Loucy (cell line): ENCODE data around the gene GADD45B.

Experiments
- H2AFZ ChIP-seq: fragments of 200-600 bp; sonication (generic); 2 replicates; pipeline ENCODE4 v1.6.0; 2016; ENCODE audit warnings: antibody characterized with exemption, mild to moderate bottlenecking, low read length, moderate library complexity
- H3F3A ChIP-seq: fragments of 200-600 bp; 2 replicates; pipeline ENCODE4 v1.6.0; 2016; ENCODE audit warnings: antibody characterized with exemption, low read depth, mild to moderate bottlenecking
- H3K27me3 ChIP-seq: fragments of 200-600 bp; sonication (generic); 2 replicates; pipeline ENCODE4 v1.6.1; 2014; ENCODE audit warnings: low read length, mild to moderate bottlenecking; ENCODE audit not compliant: insufficient read depth, poor library complexity, severe bottlenecking
- H3K36me3 ChIP-seq: fragments of 200-600 bp; sonication (generic); 2 replicates; pipeline ENCODE4 v1.6.1; 2016; ENCODE audit warnings: low read length; ENCODE audit not compliant: insufficient read depth
- H3K4me1 ChIP-seq: fragments of 200-600 bp; sonication (generic); 2 replicates; pipeline ENCODE4 v1.5.1; 2014; ENCODE audit warnings: low read length, mild to moderate bottlenecking; ENCODE audit not compliant: insufficient read depth, poor library complexity, severe bottlenecking
- H3K4me2 ChIP-seq: fragments of 200-600 bp; sonication (generic); 2 replicates; pipeline ENCODE4 v1.6.0; 2014; ENCODE audit warnings: antibody characterized with exemption, low read length, low read depth, mild to moderate bottlenecking; ENCODE audit not compliant: poor library complexity, severe bottlenecking
- H3K4me3 ChIP-seq: fragments of 200-600 bp; sonication (generic); 2 replicates; pipeline ENCODE4 v1.5.1; 2014; ENCODE audit warnings: low read length, mild to moderate bottlenecking, mixed read lengths; ENCODE audit not compliant: poor library complexity, severe bottlenecking
- H3K79me2 ChIP-seq: fragments of 200-600 bp; sonication (generic); 2 replicates; pipeline ENCODE4 v1.6.1; 2014; ENCODE audit warnings: low read length; ENCODE audit not compliant: insufficient read depth
- H3K9ac ChIP-seq: fragments of 200-600 bp; sonication (generic); 2 replicates; pipeline ENCODE4 v1.6.0; 2014; ENCODE audit warnings: mild to moderate bottlenecking, low read depth, low read length, moderate library complexity; ENCODE audit not compliant: poor library complexity, severe bottlenecking
- H3K9me2 ChIP-seq: fragments of 200-600 bp; sonication (generic); replicated peaks from 2 replicates; pipeline ENCODE4 v1.6.1; 2016; ENCODE audit warnings: low read depth, low read length, mixed read lengths
- H3K9me3 ChIP-seq: fragments of 200-600 bp; sonication (generic); 2 replicates; pipeline ENCODE4 v1.6.1; 2014; ENCODE audit warnings: mild to moderate bottlenecking, antibody characterized with exemption, low read length, low read depth; ENCODE audit not compliant: insufficient read depth
- H4K20me1 ChIP-seq: fragments of 200-600 bp; sonication (generic); 2 replicates; pipeline ENCODE4 v1.6.0; 2014; ENCODE audit warnings: antibody characterized with exemption, low read length, mild to moderate bottlenecking; ENCODE audit not compliant: insufficient read depth, poor library complexity, severe bottlenecking
- EZH2phosphoT487 ChIP-seq: fragments of 200-600 bp; IDR thresholded peaks from 2 replicates; pipeline ENCODE4 v1.6.1; 2018; ENCODE audit warnings: antibody characterized with exemption, mild to moderate bottlenecking, moderate library complexity, borderline replicate concordance
- TF ChIP-seq, protein P1 (sequence below): fragments of 200-600 bp; sonication (generic); conservative IDR thresholded peaks from 2 replicates; pipeline ENCODE4 v1.5.1; 2014; ENCODE audit warnings: mild to moderate bottlenecking, antibody characterized with exemption, low read length

The GADD45B gene

DNA sequence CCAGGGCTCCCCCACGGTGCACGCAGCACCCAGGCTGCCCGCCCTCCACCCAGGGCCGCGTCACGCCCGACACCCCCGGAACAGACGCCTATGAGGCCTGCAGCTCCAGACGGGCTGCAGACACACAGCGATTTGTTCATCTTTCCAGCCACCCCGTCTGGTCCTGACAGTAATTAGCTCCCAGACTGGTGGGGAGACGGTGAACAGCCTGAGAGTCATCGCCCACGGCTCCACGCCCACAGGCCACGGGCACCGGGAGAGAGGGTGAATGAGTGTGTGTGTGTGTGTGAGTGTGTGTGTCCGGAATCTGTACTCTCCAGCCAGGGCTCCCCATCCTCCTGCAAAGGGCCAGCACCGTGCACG lies 18.1 kb downstream of the GADD45B start:
- Histone ChIP-seq H3K9me3 (no peaks in the 10 kb centered on the region), H3K27me3 (no peaks in the 10 kb centered on the region), H3F3A (no peaks in the 10 kb centered on the region), H3K79me2 (no peaks in the 10 kb centered on the region), H2AFZ (no peak overlapping the region), H3K36me3 (no peaks in the 10 kb centered on the region), H3K9ac (no peak overlapping the region), H3K4me2 (no peak overlapping the region), H3K4me3 (no peak overlapping the region), H3K9me2 (no peaks in the 10 kb centered on the region), H3K4me1 (no peaks in the 10 kb centered on the region), H4K20me1 (no peaks in the 10 kb centered on the region)
- TF ChIP-seq, protein P1, sequence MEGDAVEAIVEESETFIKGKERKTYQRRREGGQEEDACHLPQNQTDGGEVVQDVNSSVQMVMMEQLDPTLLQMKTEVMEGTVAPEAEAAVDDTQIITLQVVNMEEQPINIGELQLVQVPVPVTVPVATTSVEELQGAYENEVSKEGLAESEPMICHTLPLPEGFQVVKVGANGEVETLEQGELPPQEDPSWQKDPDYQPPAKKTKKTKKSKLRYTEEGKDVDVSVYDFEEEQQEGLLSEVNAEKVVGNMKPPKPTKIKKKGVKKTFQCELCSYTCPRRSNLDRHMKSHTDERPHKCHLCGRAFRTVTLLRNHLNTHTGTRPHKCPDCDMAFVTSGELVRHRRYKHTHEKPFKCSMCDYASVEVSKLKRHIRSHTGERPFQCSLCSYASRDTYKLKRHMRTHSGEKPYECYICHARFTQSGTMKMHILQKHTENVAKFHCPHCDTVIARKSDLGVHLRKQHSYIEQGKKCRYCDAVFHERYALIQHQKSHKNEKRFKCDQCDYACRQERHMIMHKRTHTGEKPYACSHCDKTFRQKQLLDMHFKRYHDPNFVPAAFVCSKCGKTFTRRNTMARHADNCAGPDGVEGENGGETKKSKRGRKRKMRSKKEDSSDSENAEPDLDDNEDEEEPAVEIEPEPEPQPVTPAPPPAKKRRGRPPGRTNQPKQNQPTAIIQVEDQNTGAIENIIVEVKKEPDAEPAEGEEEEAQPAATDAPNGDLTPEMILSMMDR, result no peak
- TF ChIP-seq EZH2phosphoT487, result no peak

DNA sequence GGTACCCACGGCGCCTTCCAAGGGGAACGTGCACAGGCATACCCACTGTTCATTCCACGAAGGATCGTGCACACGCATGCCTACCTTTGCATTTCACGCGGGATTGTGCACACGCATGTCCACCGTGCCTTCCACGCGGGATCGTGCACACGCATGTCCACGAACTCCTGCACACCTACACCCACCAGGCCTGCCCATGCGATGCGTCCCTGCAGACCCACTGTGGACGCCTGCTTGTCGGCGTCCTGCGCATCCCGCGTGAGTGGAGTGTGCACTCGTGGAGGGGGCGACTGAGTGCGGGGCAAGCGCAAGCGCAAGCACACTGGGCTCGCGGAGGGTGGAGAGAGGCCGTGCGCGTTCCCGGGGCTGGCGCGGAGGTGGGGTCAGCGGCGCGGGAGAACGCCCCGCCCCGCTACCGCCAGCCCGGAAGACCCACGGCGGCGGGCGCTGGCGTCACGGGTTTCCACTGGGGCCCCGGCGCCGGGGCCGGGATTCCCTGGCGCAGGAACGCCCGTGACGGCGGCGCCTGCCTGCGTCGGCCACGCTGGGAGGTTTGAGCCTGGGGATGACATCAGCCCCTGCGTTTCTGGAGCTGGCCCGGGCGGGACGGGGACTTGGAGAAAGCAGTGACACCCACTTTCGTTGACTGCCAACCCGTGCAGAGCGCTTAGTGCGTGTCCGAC lies 18.7 kb downstream of the GADD45B start:
- Histone ChIP-seq H3K4me2 (no peak overlapping the region), H3K9me3 (no peaks in the 10 kb centered on the region), H3K4me1 (no peaks in the 10 kb centered on the region), H3K79me2 (no peaks in the 10 kb centered on the region), H2AFZ (no peak overlapping the region), H3K36me3 (no peaks in the 10 kb centered on the region), H3K9ac (no peak overlapping the region), H3F3A (no peaks in the 10 kb centered on the region), H4K20me1 (no peaks in the 10 kb centered on the region), H3K27me3 (no peaks in the 10 kb centered on the region), H3K9me2 (no peaks in the 10 kb centered on the region), H3K4me3 (no peak overlapping the region)
- no peak for TF ChIP-seq EZH2phosphoT487
- TF ChIP-seq, protein P1, result no peak

DNA sequence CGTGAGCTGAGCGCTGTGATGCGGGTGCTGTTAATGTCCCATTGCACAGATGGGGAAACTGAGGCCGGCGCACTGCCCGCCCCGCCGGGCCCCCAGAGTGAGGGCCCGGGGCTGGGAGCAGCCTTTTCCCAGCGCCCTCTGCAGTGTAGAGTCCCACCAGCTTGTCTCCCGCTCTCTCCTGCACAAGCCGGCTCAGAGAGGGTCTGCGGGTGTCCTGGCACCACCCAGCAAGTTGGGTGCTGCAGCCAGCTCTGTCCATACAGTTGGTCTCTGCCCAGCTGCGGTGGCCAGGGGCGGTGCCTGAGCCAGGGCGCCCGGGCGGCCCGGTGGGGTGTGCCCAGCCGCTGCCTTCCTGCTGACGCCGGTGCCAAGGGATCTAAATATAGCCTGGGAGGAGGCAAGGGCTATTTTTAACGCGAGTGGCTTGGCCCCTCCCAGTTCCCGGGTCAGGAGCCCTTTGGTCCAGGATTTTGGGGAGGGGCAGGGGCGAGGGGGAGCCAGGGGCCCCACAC lies 19.3 kb downstream of the GADD45B start:
- no peak overlapping the region for H3K4me2 ChIP-seq
- no peaks in the 10 kb centered on the region for H3K4me1 ChIP-seq
- H3K4me3 ChIP-seq, result no peak overlapping the region
- TF ChIP-seq, protein P1, result no peak
- TF ChIP-seq EZH2phosphoT487, result no peak
- no peaks in the 10 kb centered on the region for H3K9me2 ChIP-seq
- H3K79me2 ChIP-seq, result no peaks in the 10 kb centered on the region
- H3K9me3 ChIP-seq, result no peaks in the 10 kb centered on the region
- H3F3A ChIP-seq, result no peaks in the 10 kb centered on the region
- no peak overlapping the region for H2AFZ ChIP-seq
- H3K36me3 ChIP-seq, result no peaks in the 10 kb centered on the region
- no peak overlapping the region for H3K9ac ChIP-seq
- no peaks in the 10 kb centered on the region for H4K20me1 ChIP-seq
- no peaks in the 10 kb centered on the region for H3K27me3 ChIP-seq
